HepG2 (cell line): ENCODE measurements around the gene NAALAD2. TPM values are rescaled to one million over a fixed set of nuclear protein-coding genes. Genes with fewer than 3 reads are reported as not detected.

Experiments used
- ARNT ChIP-seq: fragments of 450-650 bp; IDR thresholded peaks from 2 replicates; pipeline ENCODE4 v1.6.1; 2017
- FOXO1 ChIP-seq: sonication (generic); formaldehyde crosslinking; IDR thresholded peaks from 2 replicates; pipeline ENCODE4 v1.4.0; 2020; ENCODE audit warnings: missing genetic modification reagents
- GATAD2A ChIP-seq: IDR thresholded peaks from 2 replicates; pipeline ENCODE4 v1.6.1; 2016
- GFI1 ChIP-seq: sonication (generic); formaldehyde crosslinking; IDR thresholded peaks from 2 replicates; pipeline ENCODE4 v1.5.0; 2020; ENCODE audit warnings: missing genetic modification reagents, mild to moderate bottlenecking, borderline replicate concordance
- KDM3A ChIP-seq: IDR thresholded peaks from 2 replicates; pipeline ENCODE4 v1.6.1; 2018; ENCODE audit warnings: low read depth, missing compliant biosample characterization
- MIER3 ChIP-seq: IDR thresholded peaks from 2 replicates; pipeline ENCODE4 v1.6.1; 2016; ENCODE audit warnings: missing compliant biosample characterization, borderline replicate concordance
- NFIB ChIP-seq: sonication (generic); formaldehyde crosslinking; IDR thresholded peaks from 2 replicates; pipeline ENCODE4 v1.9.0; 2021; ENCODE audit warnings: missing genetic modification reagents, mild to moderate bottlenecking, borderline replicate concordance
- NFKB2 ChIP-seq: sonication (generic); formaldehyde crosslinking; IDR thresholded peaks from 2 replicates; pipeline ENCODE4 v1.4.0; 2020; ENCODE audit warnings: missing genetic modification reagents, borderline replicate concordance
- NR3C1 ChIP-seq: sonication (generic); formaldehyde crosslinking; IDR thresholded peaks from 2 replicates; pipeline ENCODE4 v1.4.0; 2020; ENCODE audit warnings: missing genetic modification reagents
- PLSCR1 ChIP-seq: sonication (generic); formaldehyde crosslinking; IDR thresholded peaks from 2 replicates; pipeline ENCODE4 v1.5.0; 2020; ENCODE audit warnings: missing genetic modification reagents, mild to moderate bottlenecking, borderline replicate concordance
- RBM39 ChIP-seq: fragments of 200-400 bp; formaldehyde crosslinking; IDR thresholded peaks from one replicate; pipeline ENCODE4 v1.6.1; 2018; ENCODE audit warnings: antibody characterized with exemption, mild to moderate bottlenecking, low read depth, low read length; ENCODE audit not compliant: poor library complexity, severe bottlenecking
- RORA ChIP-seq: sonication (generic); formaldehyde crosslinking; IDR thresholded peaks from 2 replicates; pipeline ENCODE4 v1.5.0; 2020; ENCODE audit warnings: mild to moderate bottlenecking, missing genetic modification reagents, moderate library complexity
- SETDB1 ChIP-seq: sonication (generic); formaldehyde crosslinking; IDR thresholded peaks from 2 replicates; pipeline ENCODE4 v1.5.1; 2020; ENCODE audit warnings: missing genetic modification reagents, mild to moderate bottlenecking, borderline replicate concordance
- SMC3 ChIP-seq: IDR thresholded peaks from 2 replicates; pipeline ENCODE4 v1.6.1; 2011; ENCODE audit warnings: low read length, improper control_type of control experiment
- TMF1 ChIP-seq: sonication (generic); formaldehyde crosslinking; IDR thresholded peaks from 2 replicates; pipeline ENCODE4 v1.8.1; 2022; ENCODE audit warnings: low read depth, missing genetic modification reagents
- TRIM24 ChIP-seq: sonication (generic); formaldehyde crosslinking; IDR thresholded peaks from 2 replicates; pipeline ENCODE4 v1.8.0; 2022; ENCODE audit warnings: mild to moderate bottlenecking, missing genetic modification reagents
- ZFYVE20 ChIP-seq: sonication (generic); formaldehyde crosslinking; IDR thresholded peaks from 2 replicates; pipeline ENCODE4 v1.8.0; 2023; ENCODE audit warnings: low read depth, mild to moderate bottlenecking, moderate library complexity, missing genetic modification reagents, borderline replicate concordance
- ZNF12 ChIP-seq: sonication (generic); formaldehyde crosslinking; IDR thresholded peaks from 2 replicates; pipeline ENCODE4 v1.5.0; 2020; ENCODE audit warnings: missing genetic modification reagents
- ZNF138 ChIP-seq: sonication (generic); formaldehyde crosslinking; IDR thresholded peaks from 2 replicates; pipeline ENCODE4 v1.5.0; 2020; ENCODE audit warnings: mild to moderate bottlenecking, low read depth, missing genetic modification reagents
- ZNF256 ChIP-seq: sonication (generic); formaldehyde crosslinking; conservative IDR thresholded peaks from 2 replicates; pipeline ENCODE4 v1.4.0; 2020; ENCODE audit warnings: missing genetic modification reagents
- ZNF280B ChIP-seq: sonication (generic); formaldehyde crosslinking; IDR thresholded peaks from 2 replicates; pipeline ENCODE4 v1.5.0; 2020; ENCODE audit warnings: missing genetic modification reagents, mild to moderate bottlenecking, borderline replicate concordance
- ZNF549 ChIP-seq: sonication (generic); formaldehyde crosslinking; IDR thresholded peaks from 2 replicates; pipeline ENCODE4 v1.5.0; 2020; ENCODE audit warnings: missing genetic modification reagents
- ZNF746 ChIP-seq: sonication (generic); formaldehyde crosslinking; IDR thresholded peaks from 2 replicates; pipeline ENCODE4 v1.8.0; 2022; ENCODE audit warnings: mild to moderate bottlenecking, missing genetic modification reagents
- ZNF782 ChIP-seq: sonication (generic); formaldehyde crosslinking; IDR thresholded peaks from 2 replicates; pipeline ENCODE4 v1.4.0; 2020; ENCODE audit warnings: missing genetic modification reagents, mild to moderate bottlenecking, borderline replicate concordance
- polyA plus RNA-seq, 8 experiments: library from polyadenylated mRNA; depleted of rRNA in 3 of 8; stranded (reverse) in 7 of 8; unstranded in 1 of 8; fragments of >200 nt; fragmentation: Illumina TruSeq in 4 of 8; extraction: Trizol in 4 of 8; gene quantifications; 2 replicates each; pipeline versions ENCODE4 v1.2.1 to v1.2.3, GENCODE V29; 2011 to 2016; ENCODE audit warnings: low read depth in 4 of 8, missing spikeins in 1 of 8, mixed read lengths in 1 of 8; ENCODE audit not compliant: insufficient read depth in 1 of 8
- total RNA-seq, 5 experiments: library from RNA; depleted of rRNA; stranded (reverse); fragments of >200 nt; fragmentation: Illumina TruSeq; extraction: Trizol; gene quantifications; 2 replicates each; pipeline ENCODE4 v1.2.3, GENCODE V29; 2016; ENCODE audit warnings: low read depth in 1 of 5
- TF ChIP-seq, protein P1 (sequence below): IDR thresholded peaks from 2 replicates; pipeline ENCODE4 v1.6.1; 2012; ENCODE audit warnings: low read depth, low read length, improper control_type of control experiment
- TF ChIP-seq, protein P2 (sequence below): sonication (generic); formaldehyde crosslinking; IDR thresholded peaks from 2 replicates; pipeline ENCODE4 v1.9.0; 2021; ENCODE audit warnings: missing genetic modification reagents, borderline replicate concordance

NAALAD2 gene
- total and polyA plus RNA-seq, 2 of the 13 experiments (the other 11 are each of a cell fraction or from before 2014, with no cell fraction given): 8.0 to 8.9 TPM

- TF ChIP-seq NFIB (CRISPR knock-in tag) (no peak), ZNF549 (CRISPR knock-in tag) (no peak), ZNF138 (CRISPR knock-in tag) (0 out of 2 replicates have a peak, but pooled peaks have one; percentile 6), TMF1 (CRISPR knock-in tag) (peak; percentile 83), NR3C1 (CRISPR knock-in tag) (no peak), PLSCR1 (CRISPR knock-in tag) (no peak), RBM39 (no peak), ARNT (no peak), RORA (no peak), FOXO1 (CRISPR knock-in tag) (0 out of 2 replicates have a peak, but pooled peaks have one; percentile 3), ZFYVE20 (CRISPR knock-in tag) (no peak), KDM3A (CRISPR knock-in tag) (no peak), SETDB1 (CRISPR knock-in tag) (no peak), ZNF280B (CRISPR knock-in tag) (0 out of 2 replicates have a peak, but pooled peaks have one; percentile 58), ZNF782 (CRISPR knock-in tag) (no peak), GFI1 (CRISPR knock-in tag) (no peak), GATAD2A (CRISPR knock-in tag) (peak; percentile 53), ZNF12 (CRISPR knock-in tag) (peak; percentile 34; the same call in 1 of the 2 replicates), SMC3 (no peak), TRIM24 (CRISPR knock-in tag) (no peak), ZNF256 (no peak), NFKB2 (peak; percentile 72; the same call in 1 of the 2 replicates), MIER3 (CRISPR knock-in tag) (no peak), ZNF746 (CRISPR knock-in tag) (peak; percentile 48; the same call in 1 of the 2 replicates)
- TF ChIP-seq, protein P1, sequence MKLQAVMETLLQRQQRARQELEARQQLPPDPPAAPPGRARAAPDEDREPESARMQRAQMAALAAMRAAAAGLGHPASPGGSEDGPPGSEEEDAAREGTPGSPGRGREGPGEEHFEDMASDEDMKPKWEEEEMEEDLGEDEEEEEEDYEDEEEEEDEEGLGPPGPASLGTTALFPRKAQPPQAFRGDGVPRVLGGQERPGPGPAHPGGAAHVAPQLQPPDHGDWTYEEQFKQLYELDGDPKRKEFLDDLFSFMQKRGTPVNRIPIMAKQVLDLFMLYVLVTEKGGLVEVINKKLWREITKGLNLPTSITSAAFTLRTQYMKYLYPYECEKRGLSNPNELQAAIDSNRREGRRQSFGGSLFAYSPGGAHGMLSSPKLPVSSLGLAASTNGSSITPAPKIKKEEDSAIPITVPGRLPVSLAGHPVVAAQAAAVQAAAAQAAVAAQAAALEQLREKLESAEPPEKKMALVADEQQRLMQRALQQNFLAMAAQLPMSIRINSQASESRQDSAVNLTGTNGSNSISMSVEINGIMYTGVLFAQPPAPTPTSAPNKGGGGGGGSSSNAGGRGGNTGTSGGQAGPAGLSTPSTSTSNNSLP: no peak
- TF ChIP-seq, protein P2, sequence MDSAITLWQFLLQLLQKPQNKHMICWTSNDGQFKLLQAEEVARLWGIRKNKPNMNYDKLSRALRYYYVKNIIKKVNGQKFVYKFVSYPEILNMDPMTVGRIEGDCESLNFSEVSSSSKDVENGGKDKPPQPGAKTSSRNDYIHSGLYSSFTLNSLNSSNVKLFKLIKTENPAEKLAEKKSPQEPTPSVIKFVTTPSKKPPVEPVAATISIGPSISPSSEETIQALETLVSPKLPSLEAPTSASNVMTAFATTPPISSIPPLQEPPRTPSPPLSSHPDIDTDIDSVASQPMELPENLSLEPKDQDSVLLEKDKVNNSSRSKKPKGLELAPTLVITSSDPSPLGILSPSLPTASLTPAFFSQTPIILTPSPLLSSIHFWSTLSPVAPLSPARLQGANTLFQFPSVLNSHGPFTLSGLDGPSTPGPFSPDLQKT (CRISPR knock-in tag): no peak
Observed at GRCh38 chr11:90222459-90223247, 88.2 kb downstream of the NAALAD2 start, which contains the start of gene CHORDC1 (continued).
